Astrocyte (in vitro differentiated cells and primary cell): ENCODE data around the gene OVOL2. TPM values are rescaled to one million over a fixed set of nuclear protein-coding genes. Genes with fewer than 3 reads are reported as not detected.

Experiments used
- DNase-seq: peaks from one replicate; pipeline ENCODE4 v3.0.0-alpha.2; 2010; ENCODE audit warnings: low read depth
- FAIRE-seq: peaks from 2 replicates; lab custom pipeline; 2011; peaks lifted over from hg19 to GRCh38; lab: Jason Lieb, UNC
- H2AFZ ChIP-seq: 2 replicates; pipeline ENCODE4 v1.6.0; 2012; ENCODE audit warnings: low read depth, low read length, inconsistent platforms
- H3K27ac ChIP-seq: 2 replicates; pipeline ENCODE4 v1.5.1; 2011; ENCODE audit warnings: low read depth, low read length, inconsistent platforms
- H3K27me3 ChIP-seq: 2 replicates; pipeline ENCODE4 v1.6.0; 2011; ENCODE audit warnings: low read length, inconsistent platforms; ENCODE audit not compliant: insufficient read depth
- H3K36me3 ChIP-seq: 2 replicates; pipeline ENCODE4 v1.5.1; 2011; ENCODE audit warnings: low read length, inconsistent platforms; ENCODE audit not compliant: insufficient read depth
- H3K4me1 ChIP-seq: 2 replicates; pipeline ENCODE4 v1.5.1; 2011; ENCODE audit warnings: low read length, inconsistent platforms; ENCODE audit not compliant: insufficient read depth
- H3K4me2 ChIP-seq: 2 replicates; pipeline ENCODE4 v1.6.0; 2012; ENCODE audit warnings: low read length, inconsistent platforms
- H3K4me3 ChIP-seq: 2 replicates; pipeline ENCODE4 v1.5.1; 2011; ENCODE audit warnings: low read depth, mild to moderate bottlenecking, low read length, inconsistent platforms; ENCODE audit not compliant: insufficient read depth
- H3K79me2 ChIP-seq: 2 replicates; pipeline ENCODE4 v1.6.0; 2012; ENCODE audit warnings: mild to moderate bottlenecking, low read length, inconsistent platforms; ENCODE audit not compliant: insufficient read depth
- H3K9ac ChIP-seq: 2 replicates; pipeline ENCODE4 v1.6.0; 2012; ENCODE audit warnings: mild to moderate bottlenecking, low read length, inconsistent platforms
- H3K9me3 ChIP-seq: 2 replicates; pipeline ENCODE4 v1.5.1; 2012; ENCODE audit warnings: low read depth, mild to moderate bottlenecking, low read length, inconsistent platforms; ENCODE audit not compliant: insufficient read depth
- H4K20me1 ChIP-seq: 2 replicates; pipeline ENCODE4 v1.6.0; 2012; ENCODE audit warnings: low read length, inconsistent platforms; ENCODE audit not compliant: insufficient read depth
- H3K27ac Mint-ChIP-seq: one replicate; pipeline ENCODE4 v1.8.0; 2021; ENCODE audit warnings: mild to moderate bottlenecking, mixed read lengths; ENCODE audit not compliant: unreplicated experiment
- H3K27me3 Mint-ChIP-seq: one replicate; pipeline ENCODE4 v1.8.0; 2021; ENCODE audit warnings: low read depth, mixed read lengths; ENCODE audit not compliant: unreplicated experiment
- H3K36me3 Mint-ChIP-seq: one replicate; pipeline ENCODE4 v1.8.0; 2021; ENCODE audit warnings: low read depth, mixed read lengths; ENCODE audit not compliant: unreplicated experiment
- H3K4me1 Mint-ChIP-seq: one replicate; pipeline ENCODE4 v1.8.0; 2021; ENCODE audit warnings: low read depth, mixed read lengths; ENCODE audit not compliant: unreplicated experiment
- H3K4me3 Mint-ChIP-seq: one replicate; pipeline ENCODE4 v1.8.0; 2021; ENCODE audit warnings: mild to moderate bottlenecking, moderate library complexity, mixed read lengths; ENCODE audit not compliant: unreplicated experiment
- H3K9me3 Mint-ChIP-seq: one replicate; pipeline ENCODE4 v1.8.0; 2021; ENCODE audit warnings: mild to moderate bottlenecking, mixed read lengths; ENCODE audit not compliant: unreplicated experiment
- EZH2 ChIP-seq: IDR thresholded peaks from 2 replicates; pipeline ENCODE4 v1.6.1; 2012; ENCODE audit warnings: mild to moderate bottlenecking, low read length, inconsistent platforms; ENCODE audit not compliant: insufficient read depth
- total RNA-seq: library from RNA; stranded (reverse); gene quantifications from 2 replicates; pipeline ENCODE4 v1.2.1, GENCODE V29; 2021
- TF ChIP-seq, protein P1 (sequence below): IDR thresholded peaks from 2 replicates; pipeline ENCODE4 v1.5.1; 2011; ENCODE audit warnings: low read depth, mild to moderate bottlenecking, inconsistent platforms, low read length, moderate library complexity; ENCODE audit not compliant: insufficient read depth

Gene OVOL2
- total RNA-seq, 1 donor from 2014 or later, result 0.57 TPM

DNA sequence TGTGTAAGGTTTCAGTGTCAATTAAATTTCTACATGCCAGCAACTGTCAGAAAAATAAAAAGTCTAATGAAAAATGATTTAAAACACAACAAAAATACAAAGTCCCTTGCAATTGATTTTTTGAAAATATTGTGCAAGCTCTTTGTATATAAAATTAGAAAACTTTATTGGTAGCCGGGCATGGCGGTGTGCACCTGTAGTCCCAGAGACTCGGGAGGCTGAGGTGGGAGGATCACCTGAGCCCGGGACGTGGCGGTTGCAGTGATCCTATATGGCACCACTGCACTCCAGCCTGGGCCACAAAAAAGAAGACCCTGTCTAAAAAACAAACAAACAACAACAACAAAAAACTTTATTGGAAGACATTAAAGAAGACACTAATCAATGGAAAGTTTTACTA is 6.0 kb upstream of the OVOL2 start:
- peaks cover 27% of the 10 kb centered on the region for H3K27me3 Mint-ChIP-seq
- no peak overlapping the region for H3K9ac ChIP-seq

GRCh38 chr20:18059603-18060002 is 1.9 kb upstream of the OVOL2 start:
- no peak for TF ChIP-seq EZH2
- TF ChIP-seq, protein P1, sequence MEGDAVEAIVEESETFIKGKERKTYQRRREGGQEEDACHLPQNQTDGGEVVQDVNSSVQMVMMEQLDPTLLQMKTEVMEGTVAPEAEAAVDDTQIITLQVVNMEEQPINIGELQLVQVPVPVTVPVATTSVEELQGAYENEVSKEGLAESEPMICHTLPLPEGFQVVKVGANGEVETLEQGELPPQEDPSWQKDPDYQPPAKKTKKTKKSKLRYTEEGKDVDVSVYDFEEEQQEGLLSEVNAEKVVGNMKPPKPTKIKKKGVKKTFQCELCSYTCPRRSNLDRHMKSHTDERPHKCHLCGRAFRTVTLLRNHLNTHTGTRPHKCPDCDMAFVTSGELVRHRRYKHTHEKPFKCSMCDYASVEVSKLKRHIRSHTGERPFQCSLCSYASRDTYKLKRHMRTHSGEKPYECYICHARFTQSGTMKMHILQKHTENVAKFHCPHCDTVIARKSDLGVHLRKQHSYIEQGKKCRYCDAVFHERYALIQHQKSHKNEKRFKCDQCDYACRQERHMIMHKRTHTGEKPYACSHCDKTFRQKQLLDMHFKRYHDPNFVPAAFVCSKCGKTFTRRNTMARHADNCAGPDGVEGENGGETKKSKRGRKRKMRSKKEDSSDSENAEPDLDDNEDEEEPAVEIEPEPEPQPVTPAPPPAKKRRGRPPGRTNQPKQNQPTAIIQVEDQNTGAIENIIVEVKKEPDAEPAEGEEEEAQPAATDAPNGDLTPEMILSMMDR, result no peak
- no peaks in the 10 kb centered on the region for H3K36me3 ChIP-seq
- no peak overlapping the region for H3K27ac ChIP-seq
- H2AFZ ChIP-seq, result no peak overlapping the region
- no peaks in the 10 kb centered on the region for H3K9me3 Mint-ChIP-seq
- peaks cover 59% of the 10 kb centered on the region for H3K27me3 ChIP-seq
- no peak overlapping the region for H3K4me2 ChIP-seq
- no peaks in the 10 kb centered on the region for H3K4me1 ChIP-seq
- H3K36me3 Mint-ChIP-seq, result no peaks in the 10 kb centered on the region
- H3K27ac Mint-ChIP-seq, result no peak overlapping the region
- no peaks in the 10 kb centered on the region for H3K9me3 ChIP-seq
- H4K20me1 ChIP-seq, result no peaks in the 10 kb centered on the region
- peak overlapping the region; percentile 76 for H3K4me3 Mint-ChIP-seq
- H3K4me1 Mint-ChIP-seq, result peaks cover 6% of the 10 kb centered on the region
- DNase-seq, result no peak
- no peaks in the 10 kb centered on the region for H3K79me2 ChIP-seq
- no peak for FAIRE-seq
- H3K27me3 Mint-ChIP-seq, result peaks cover 53% of the 10 kb centered on the region
- H3K4me3 ChIP-seq, result no peak overlapping the region
- H3K9ac ChIP-seq, result no peak overlapping the region

More for the DNA sequence above, 6.0 kb upstream of the OVOL2 start:
- peaks cover 22% of the 10 kb centered on the region for H3K27me3 ChIP-seq
- H3K27ac ChIP-seq, result no peak overlapping the region
- H3K9me3 ChIP-seq, result no peaks in the 10 kb centered on the region
- no peaks in the 10 kb centered on the region for H3K36me3 ChIP-seq
- FAIRE-seq (no peak), DNase-seq (no peak)
- H3K4me1 ChIP-seq, result no peaks in the 10 kb centered on the region
- no peak overlapping the region for H3K4me3 Mint-ChIP-seq
- no peak overlapping the region for H3K4me3 ChIP-seq
- H3K79me2 ChIP-seq, result no peaks in the 10 kb centered on the region
- H4K20me1 ChIP-seq, result no peaks in the 10 kb centered on the region
- H3K9me3 Mint-ChIP-seq, result no peaks in the 10 kb centered on the region
- H3K4me2 ChIP-seq, result no peak overlapping the region
- TF ChIP-seq EZH2, result no peak
- TF ChIP-seq, protein P1, result no peak
- no peaks in the 10 kb centered on the region for H3K36me3 Mint-ChIP-seq
- H3K4me1 Mint-ChIP-seq, result peaks cover 3% of the 10 kb centered on the region
- H2AFZ ChIP-seq, result no peak overlapping the region
- no peak overlapping the region for H3K27ac Mint-ChIP-seq

DNA sequence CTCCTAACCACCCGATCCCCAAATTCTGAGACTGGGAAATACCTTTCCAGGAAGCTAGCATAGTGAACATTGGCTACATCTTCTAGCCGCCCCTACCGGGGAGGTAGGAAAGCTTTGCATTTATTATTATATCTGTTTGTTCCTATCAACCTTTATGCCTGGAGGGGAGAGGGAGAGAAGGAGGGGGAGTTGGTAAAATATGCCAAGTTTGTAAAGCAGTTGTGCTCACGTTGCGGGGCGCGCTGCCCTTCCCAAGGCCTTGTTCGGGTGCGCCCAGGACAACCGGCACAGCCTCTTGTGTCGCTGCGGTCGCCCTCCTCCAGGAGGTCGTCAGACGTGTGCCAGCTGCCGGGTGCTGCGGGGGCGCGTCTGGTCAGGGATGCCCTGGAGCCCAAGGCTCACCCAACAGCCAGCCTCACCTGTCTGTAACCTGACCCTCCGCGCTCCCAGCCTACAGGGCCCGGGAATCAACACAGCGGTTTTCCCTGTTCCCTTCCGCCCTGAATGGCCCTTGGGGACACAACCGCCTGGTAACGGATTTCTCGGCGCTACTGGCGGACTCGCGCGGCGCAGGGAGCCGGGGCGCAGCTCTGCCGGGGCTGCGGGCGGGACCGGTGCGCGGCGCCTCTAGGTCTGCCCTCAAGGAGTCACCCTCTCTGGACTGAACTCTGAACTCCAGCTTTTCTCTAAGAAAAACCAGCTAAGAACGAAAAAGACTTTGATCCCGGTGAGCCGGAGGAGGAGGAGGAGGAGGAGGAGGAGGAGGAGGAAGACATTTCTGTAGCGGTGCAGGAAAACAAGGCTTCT is 1.1 kb upstream of the OVOL2 start:
- H3K27me3 ChIP-seq, result peaks cover 63% of the 10 kb centered on the region
- Mint-ChIP-seq H3K4me1 (peaks cover 6% of the 10 kb centered on the region), H3K27me3 (peaks cover 58% of the 10 kb centered on the region), H3K36me3 (no peaks in the 10 kb centered on the region), H3K9me3 (no peaks in the 10 kb centered on the region), H3K4me3 (peak overlapping the region; percentile 76), H3K27ac (no peak overlapping the region)
- no peaks in the 10 kb centered on the region for H3K79me2 ChIP-seq
- no peak overlapping the region for H3K9ac ChIP-seq
- H3K4me2 ChIP-seq, result peak overlapping the region; percentile 46
- H3K4me1 ChIP-seq, result no peaks in the 10 kb centered on the region
- no peaks in the 10 kb centered on the region for H3K9me3 ChIP-seq
- DNase-seq (no peak), FAIRE-seq (no peak)
- H3K4me3 ChIP-seq, result no peak overlapping the region
- no peaks in the 10 kb centered on the region for H4K20me1 ChIP-seq
- H3K36me3 ChIP-seq, result no peaks in the 10 kb centered on the region
- no peak overlapping the region for H3K27ac ChIP-seq
- no peak overlapping the region for H2AFZ ChIP-seq
- peak; percentile 87 for TF ChIP-seq EZH2
- TF ChIP-seq, protein P1, result no peak
